Chondrocyte (in vitro differentiated cells): ENCODE data around the gene NPEPPS. TPM values are rescaled to one million over a fixed set of nuclear protein-coding genes. Genes with fewer than 3 reads are reported as not detected.

Experiments
- DNase-seq: peaks from one replicate; pipeline ENCODE4 v3.0.0; 2021; ENCODE audit warnings: mixed read lengths, low spot score
- H3K27ac Mint-ChIP-seq: one replicate; pipeline ENCODE4 v1.8.0; 2021; ENCODE audit warnings: mild to moderate bottlenecking, moderate library complexity, mixed read lengths; ENCODE audit not compliant: unreplicated experiment
- H3K27me3 Mint-ChIP-seq: 2 replicates; pipeline ENCODE4 v1.8.0; 2021; ENCODE audit warnings: low read depth, mixed read lengths
- H3K36me3 Mint-ChIP-seq: 2 replicates; pipeline ENCODE4 v1.8.0; 2021; ENCODE audit warnings: low read depth, mixed read lengths
- H3K4me1 Mint-ChIP-seq: 2 replicates; pipeline ENCODE4 v1.8.0; 2021; ENCODE audit warnings: low read depth, mild to moderate bottlenecking, mixed read lengths
- H3K4me3 Mint-ChIP-seq: one replicate; pipeline ENCODE4 v1.8.0; 2021; ENCODE audit warnings: mild to moderate bottlenecking, moderate library complexity, mixed read lengths; ENCODE audit not compliant: unreplicated experiment
- H3K9me3 Mint-ChIP-seq: 2 replicates; pipeline ENCODE4 v1.8.0; 2021; ENCODE audit warnings: low read depth, mixed read lengths
- total RNA-seq: library from RNA; stranded (reverse); gene quantifications from 3 replicates; pipeline ENCODE4 v1.2.1, GENCODE V29; 2021
- TF ChIP-seq, protein P1 (sequence below): fragments of 200-600 bp; sonication (generic); IDR thresholded peaks from 2 replicates; pipeline ENCODE4 v1.5.0; 2021; ENCODE audit warnings: antibody characterized with exemption, mild to moderate bottlenecking, moderate library complexity

The NPEPPS gene
- total RNA-seq, 1 donor from 2014 or later, result 113 TPM

DNA sequence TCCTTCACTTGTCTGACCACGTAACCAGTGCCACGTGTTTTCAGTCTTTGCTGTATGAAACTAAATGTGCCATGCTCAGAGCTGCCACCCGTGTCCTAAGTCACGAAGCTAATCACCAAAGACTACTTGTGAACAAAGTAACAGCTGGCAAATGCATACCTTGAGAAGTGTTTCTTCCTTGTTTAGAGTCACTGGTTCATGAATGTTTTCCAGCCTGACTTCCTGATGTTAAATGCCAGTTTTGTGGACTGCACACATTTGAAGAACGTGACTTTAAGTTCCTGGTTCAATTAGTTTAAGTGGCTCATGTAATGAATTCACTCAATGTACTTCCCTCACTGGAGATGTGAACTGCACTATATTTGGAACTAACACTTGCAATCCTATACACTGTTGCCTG lies 98.9 kb downstream of the NPEPPS start:
- no peaks in the 10 kb centered on the region for H3K9me3 Mint-ChIP-seq
- DNase-seq, result no peak

GRCh38 chr17:47630614-47631013 lies 99.7 kb downstream of the NPEPPS start:
- TF ChIP-seq, protein P1, sequence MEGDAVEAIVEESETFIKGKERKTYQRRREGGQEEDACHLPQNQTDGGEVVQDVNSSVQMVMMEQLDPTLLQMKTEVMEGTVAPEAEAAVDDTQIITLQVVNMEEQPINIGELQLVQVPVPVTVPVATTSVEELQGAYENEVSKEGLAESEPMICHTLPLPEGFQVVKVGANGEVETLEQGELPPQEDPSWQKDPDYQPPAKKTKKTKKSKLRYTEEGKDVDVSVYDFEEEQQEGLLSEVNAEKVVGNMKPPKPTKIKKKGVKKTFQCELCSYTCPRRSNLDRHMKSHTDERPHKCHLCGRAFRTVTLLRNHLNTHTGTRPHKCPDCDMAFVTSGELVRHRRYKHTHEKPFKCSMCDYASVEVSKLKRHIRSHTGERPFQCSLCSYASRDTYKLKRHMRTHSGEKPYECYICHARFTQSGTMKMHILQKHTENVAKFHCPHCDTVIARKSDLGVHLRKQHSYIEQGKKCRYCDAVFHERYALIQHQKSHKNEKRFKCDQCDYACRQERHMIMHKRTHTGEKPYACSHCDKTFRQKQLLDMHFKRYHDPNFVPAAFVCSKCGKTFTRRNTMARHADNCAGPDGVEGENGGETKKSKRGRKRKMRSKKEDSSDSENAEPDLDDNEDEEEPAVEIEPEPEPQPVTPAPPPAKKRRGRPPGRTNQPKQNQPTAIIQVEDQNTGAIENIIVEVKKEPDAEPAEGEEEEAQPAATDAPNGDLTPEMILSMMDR, result no peak
- Mint-ChIP-seq H3K9me3 (no peaks in the 10 kb centered on the region), H3K4me1 (no peaks in the 10 kb centered on the region), H3K4me3 (no peak overlapping the region), H3K27me3 (no peaks in the 10 kb centered on the region), H3K36me3 (no peaks in the 10 kb centered on the region), H3K27ac (no peak overlapping the region)
- DNase-seq, result no peak

More for the DNA sequence above, 98.9 kb downstream of the NPEPPS start:
- Mint-ChIP-seq H3K4me3 (no peak overlapping the region), H3K36me3 (peaks cover 1% of the 10 kb centered on the region), H3K27me3 (no peaks in the 10 kb centered on the region), H3K27ac (no peak overlapping the region), H3K4me1 (no peaks in the 10 kb centered on the region)
- TF ChIP-seq, protein P1, result no peak

DNA sequence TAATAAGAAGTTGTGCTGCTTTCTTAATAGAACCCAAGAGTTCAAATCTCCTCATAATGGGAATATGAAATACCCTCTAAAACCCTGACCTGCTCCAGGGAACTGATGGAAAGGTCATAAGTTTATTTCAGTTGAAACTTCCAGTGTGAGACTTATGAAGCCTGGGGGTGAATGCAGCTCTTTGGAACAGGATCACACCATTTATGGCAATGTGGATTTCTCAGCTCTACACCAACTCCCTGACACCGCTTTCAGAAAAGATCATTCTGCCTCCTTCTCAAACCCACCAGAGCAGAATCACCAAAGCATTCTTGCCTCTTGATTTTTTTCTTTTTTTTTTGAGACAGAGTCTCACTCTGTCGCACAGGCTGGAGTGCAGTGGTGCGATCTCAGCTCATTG lies 102.1 kb downstream of the NPEPPS start:
- no peak overlapping the region for H3K27ac Mint-ChIP-seq
- H3K4me1 Mint-ChIP-seq, result no peaks in the 10 kb centered on the region
- TF ChIP-seq, protein P1, result no peak

GRCh38 chr17:47633996-47634395 lies 103.1 kb downstream of the NPEPPS start:
- no peak overlapping the region for H3K27ac Mint-ChIP-seq

More for the DNA sequence above, 102.1 kb downstream of the NPEPPS start:
- Mint-ChIP-seq H3K9me3 (no peaks in the 10 kb centered on the region), H3K4me3 (no peak overlapping the region), H3K27me3 (no peaks in the 10 kb centered on the region), H3K36me3 (peaks cover 3% of the 10 kb centered on the region)
- no peak for DNase-seq

DNA sequence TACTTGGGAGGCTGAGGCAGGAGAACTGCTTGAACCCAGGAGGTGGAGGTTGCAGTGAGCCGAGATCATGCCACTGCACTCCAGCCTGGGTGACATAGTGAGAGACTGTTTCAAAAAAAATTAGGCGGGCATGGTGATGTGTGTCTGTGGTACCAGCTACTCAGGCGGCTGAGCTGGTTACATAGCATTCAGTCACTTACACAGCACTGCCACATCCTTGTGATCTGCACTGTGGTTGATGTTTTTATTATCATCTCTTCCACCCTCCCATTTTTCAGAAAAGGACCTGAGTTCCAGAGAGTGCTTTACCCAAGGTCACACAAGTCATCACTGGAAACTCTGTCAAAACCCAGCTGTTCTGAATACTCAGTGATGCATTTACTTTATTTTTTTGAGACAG lies 104.0 kb downstream of the NPEPPS start:
- Mint-ChIP-seq H3K4me3 (no peak overlapping the region), H3K36me3 (peaks cover 3% of the 10 kb centered on the region), H3K27me3 (no peaks in the 10 kb centered on the region), H3K9me3 (no peaks in the 10 kb centered on the region), H3K27ac (no peak overlapping the region), H3K4me1 (no peaks in the 10 kb centered on the region)
- no peak for DNase-seq
- TF ChIP-seq, protein P1, result no peak

More at GRCh38 chr17:47633996-47634395, 103.1 kb downstream of the NPEPPS start:
- Mint-ChIP-seq H3K4me1 (no peaks in the 10 kb centered on the region), H3K9me3 (no peaks in the 10 kb centered on the region), H3K27me3 (no peaks in the 10 kb centered on the region), H3K36me3 (peaks cover 3% of the 10 kb centered on the region), H3K4me3 (no peak overlapping the region)
- TF ChIP-seq, protein P1, result no peak
- no peak for DNase-seq
